Measurements from ENCODE around the gene SLC47A2. TPM values are rescaled to one million over a fixed set of nuclear protein-coding genes. Genes with fewer than 3 reads are reported as not detected.

Gene SLC47A2
- total RNA-seq, 1 donor from 2014 or later: not detected

GRCh38 chr17:19718041-19718612 lies 1.7 kb upstream of the SLC47A2 start:
- Mint-ChIP-seq H3K27ac (no peak overlapping the region), H3K36me3 (ENCODE audit: low read depth) (no peaks in the 10 kb centered on the region), H3K4me3 (no peak overlapping the region), H3K27me3 (ENCODE audit: insufficient read depth) (no peaks in the 10 kb centered on the region), H3K9me3 (no peaks in the 10 kb centered on the region), H3K4me1 (ENCODE audit: low read depth) (no peaks in the 10 kb centered on the region)
- intact Hi-C loops (cut with micrococcal nuclease): no loop called here
- no peak for DNase-seq (ENCODE audit: low spot score)

GRCh38 chr17:19717411-19717908 lies 1.1 kb upstream of the SLC47A2 start:
- no peaks in the 10 kb centered on the region for H3K9me3 Mint-ChIP-seq
- no peaks in the 10 kb centered on the region for H3K27me3 Mint-ChIP-seq (ENCODE audit: insufficient read depth)
- intact Hi-C loops (cut with micrococcal nuclease): no loop called here
- no peak overlapping the region for H3K27ac Mint-ChIP-seq
- DNase-seq (ENCODE audit: low spot score): no peak
- H3K4me1 Mint-ChIP-seq (ENCODE audit: low read depth): no peaks in the 10 kb centered on the region
- H3K4me3 Mint-ChIP-seq: no peak overlapping the region
- no peaks in the 10 kb centered on the region for H3K36me3 Mint-ChIP-seq (ENCODE audit: low read depth)

- no peak overlapping the region for H3K4me3 Mint-ChIP-seq
- H3K27me3 Mint-ChIP-seq (ENCODE audit: insufficient read depth): no peaks in the 10 kb centered on the region
- no peaks in the 10 kb centered on the region for H3K36me3 Mint-ChIP-seq (ENCODE audit: low read depth)
- H3K27ac Mint-ChIP-seq: no peak overlapping the region
- DNase-seq (ENCODE audit: low spot score): no peak
- intact Hi-C loops (cut with micrococcal nuclease): no loop called here
- H3K9me3 Mint-ChIP-seq: no peaks in the 10 kb centered on the region
- H3K4me1 Mint-ChIP-seq (ENCODE audit: low read depth): no peaks in the 10 kb centered on the region
Observed at GRCh38 chr17:19717031-19717360, 612 bp upstream of the SLC47A2 start.

GRCh38 chr17:19714542-19715411 lies 1.6 kb downstream of the SLC47A2 start:
- H3K4me3 Mint-ChIP-seq: no peak overlapping the region
- intact Hi-C loops (cut with micrococcal nuclease): no loop called here
- no peak overlapping the region for H3K27ac Mint-ChIP-seq
- no peaks in the 10 kb centered on the region for H3K4me1 Mint-ChIP-seq (ENCODE audit: low read depth)
- no peaks in the 10 kb centered on the region for H3K27me3 Mint-ChIP-seq (ENCODE audit: insufficient read depth)
- H3K9me3 Mint-ChIP-seq: no peaks in the 10 kb centered on the region
- no peaks in the 10 kb centered on the region for H3K36me3 Mint-ChIP-seq (ENCODE audit: low read depth)
- DNase-seq (ENCODE audit: low spot score): no peak

GRCh38 chr17:19713901-19714361 lies 2.5 kb downstream of the SLC47A2 start:
- no peak overlapping the region for H3K4me3 Mint-ChIP-seq
- no peak for DNase-seq (ENCODE audit: low spot score)
- no peak overlapping the region for H3K27ac Mint-ChIP-seq
- H3K9me3 Mint-ChIP-seq: no peaks in the 10 kb centered on the region
- intact Hi-C loops (cut with micrococcal nuclease): no loop called here
- no peaks in the 10 kb centered on the region for H3K27me3 Mint-ChIP-seq (ENCODE audit: insufficient read depth)
- H3K4me1 Mint-ChIP-seq (ENCODE audit: low read depth): no peaks in the 10 kb centered on the region
- no peaks in the 10 kb centered on the region for H3K36me3 Mint-ChIP-seq (ENCODE audit: low read depth)

- no peak for DNase-seq (ENCODE audit: low spot score)
- H3K4me3 Mint-ChIP-seq: no peak overlapping the region
- H3K27ac Mint-ChIP-seq: no peak overlapping the region
- intact Hi-C loops (cut with micrococcal nuclease): no loop called here
- H3K27me3 Mint-ChIP-seq (ENCODE audit: insufficient read depth): no peaks in the 10 kb centered on the region
- H3K9me3 Mint-ChIP-seq: no peaks in the 10 kb centered on the region
- H3K36me3 Mint-ChIP-seq (ENCODE audit: low read depth): no peaks in the 10 kb centered on the region
- no peaks in the 10 kb centered on the region for H3K4me1 Mint-ChIP-seq (ENCODE audit: low read depth)
Observed at GRCh38 chr17:19713462-19713861, 2.9 kb downstream of the SLC47A2 start.

GRCh38 chr17:19712436-19713004 lies 3.9 kb downstream of the SLC47A2 start:
- Mint-ChIP-seq H3K36me3 (ENCODE audit: low read depth) (no peaks in the 10 kb centered on the region), H3K27ac (no peak overlapping the region), H3K27me3 (ENCODE audit: insufficient read depth) (no peaks in the 10 kb centered on the region), H3K4me1 (ENCODE audit: low read depth) (no peaks in the 10 kb centered on the region), H3K4me3 (no peak overlapping the region), H3K9me3 (no peaks in the 10 kb centered on the region)
- intact Hi-C loops (cut with micrococcal nuclease): no loop called here
- DNase-seq (ENCODE audit: low spot score): no peak

- no peaks in the 10 kb centered on the region for H3K4me1 Mint-ChIP-seq (ENCODE audit: low read depth)
- H3K27ac Mint-ChIP-seq: no peak overlapping the region
- intact Hi-C loops (cut with micrococcal nuclease): no loop called here
Observed at GRCh38 chr17:19709841-19710240, 6.5 kb downstream of the SLC47A2 start.

GRCh38 chr17:19708431-19709175 lies 7.8 kb downstream of the SLC47A2 start:
- intact Hi-C loops (cut with micrococcal nuclease): no loop called here
- no peaks in the 10 kb centered on the region for H3K36me3 Mint-ChIP-seq (ENCODE audit: low read depth)
- H3K27me3 Mint-ChIP-seq (ENCODE audit: insufficient read depth): no peaks in the 10 kb centered on the region
- H3K4me3 Mint-ChIP-seq: no peak overlapping the region
- DNase-seq (ENCODE audit: low spot score): no peak
- H3K4me1 Mint-ChIP-seq (ENCODE audit: low read depth): no peaks in the 10 kb centered on the region
- no peaks in the 10 kb centered on the region for H3K9me3 Mint-ChIP-seq
- H3K27ac Mint-ChIP-seq: no peak overlapping the region

More at GRCh38 chr17:19709841-19710240, 6.5 kb downstream of the SLC47A2 start:
- Mint-ChIP-seq H3K4me3 (no peak overlapping the region), H3K36me3 (ENCODE audit: low read depth) (no peaks in the 10 kb centered on the region), H3K9me3 (no peaks in the 10 kb centered on the region), H3K27me3 (ENCODE audit: insufficient read depth) (no peaks in the 10 kb centered on the region)
- no peak for DNase-seq (ENCODE audit: low spot score)

GRCh38 chr17:19707728-19708221 lies 8.6 kb downstream of the SLC47A2 start:
- intact Hi-C loops (cut with micrococcal nuclease): no loop called here
- DNase-seq (ENCODE audit: low spot score): no peak
- no peak overlapping the region for H3K4me3 Mint-ChIP-seq
- no peaks in the 10 kb centered on the region for H3K9me3 Mint-ChIP-seq
- no peaks in the 10 kb centered on the region for H3K4me1 Mint-ChIP-seq (ENCODE audit: low read depth)
- H3K36me3 Mint-ChIP-seq (ENCODE audit: low read depth): no peaks in the 10 kb centered on the region
- H3K27me3 Mint-ChIP-seq (ENCODE audit: insufficient read depth): no peaks in the 10 kb centered on the region
- H3K27ac Mint-ChIP-seq: no peak overlapping the region

- H3K27ac Mint-ChIP-seq: no peak overlapping the region
- H3K36me3 Mint-ChIP-seq (ENCODE audit: low read depth): no peaks in the 10 kb centered on the region
- H3K4me3 Mint-ChIP-seq: no peak overlapping the region
- intact Hi-C loops (cut with micrococcal nuclease): no loop called here
- DNase-seq (ENCODE audit: low spot score): no peak
- H3K27me3 Mint-ChIP-seq (ENCODE audit: insufficient read depth): no peaks in the 10 kb centered on the region
- H3K9me3 Mint-ChIP-seq: no peaks in the 10 kb centered on the region
- H3K4me1 Mint-ChIP-seq (ENCODE audit: low read depth): no peaks in the 10 kb centered on the region
Observed at GRCh38 chr17:19706791-19707727, 9.3 kb downstream of the SLC47A2 start.
